Neural progenitor cell (in vitro differentiated cells): ENCODE data around the gene HSP90AA1.

Experiments
- CTCF ChIP-seq: fragments of 200-600 bp; sonication (generic); IDR thresholded peaks from 2 replicates; pipeline ENCODE4 v1.5.1; 2017; ENCODE audit warnings: antibody characterized with exemption, mild to moderate bottlenecking
- EZH2phosphoT487 ChIP-seq: fragments of 200-600 bp; sonication (generic); IDR thresholded peaks from 2 replicates; pipeline ENCODE4 v1.6.1; 2017; ENCODE audit warnings: antibody characterized with exemption

- TF ChIP-seq EZH2phosphoT487: no peak
- no peak for TF ChIP-seq CTCF
Observed at GRCh38 chr14:102120888-102121287, 34.0 kb upstream of the HSP90AA1 start.
